Hepatic stellate cell (primary cell): ENCODE results near the gene DHTKD1.
"Not testable (repeated sequence)": the region's sequence is repeated elsewhere in the genome, so short reads cannot be mapped to it uniquely, and the experiment has no call there.

Experiments
- DNase-seq: peaks from one replicate; pipeline ENCODE4 v3.0.0; 2011; ENCODE audit warnings: low spot score

DHTKD1 gene

GRCh38 chr10:12140038-12140437, 71.3 kb downstream of the DHTKD1 start:
- DNase-seq: no peak

DNA sequence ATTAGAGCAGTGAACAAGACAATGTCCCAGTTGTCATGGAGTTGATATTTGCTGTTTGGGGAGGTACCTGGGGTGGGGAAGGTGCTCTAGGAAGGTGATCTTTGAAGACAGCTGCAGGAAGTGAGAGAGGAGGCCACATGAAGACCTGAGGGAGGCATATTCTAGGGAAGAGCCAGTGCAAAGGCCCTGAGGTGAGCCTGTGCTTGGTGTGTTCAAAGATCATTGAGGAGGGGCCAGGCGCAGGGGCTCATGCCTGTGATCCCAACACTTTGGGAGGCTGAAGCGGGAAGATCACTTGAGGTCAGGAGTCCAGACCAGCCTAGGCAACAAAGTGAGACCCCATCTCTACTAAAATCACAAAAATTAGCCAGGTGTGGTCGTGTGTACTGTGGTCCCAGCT, 75.8 kb downstream of the DHTKD1 start:
- no peak for DNase-seq

GRCh38 chr10:12150163-12150562, 81.4 kb downstream of the DHTKD1 start:
- DNase-seq: no peak

GRCh38 chr10:12154516-12154915, 85.8 kb downstream of the DHTKD1 start:
- DNase-seq: no peak

- no peak for DNase-seq
These were observed 87.8 kb downstream of the DHTKD1 start for GRCh38 chr10:12156367-12157123.

DNA sequence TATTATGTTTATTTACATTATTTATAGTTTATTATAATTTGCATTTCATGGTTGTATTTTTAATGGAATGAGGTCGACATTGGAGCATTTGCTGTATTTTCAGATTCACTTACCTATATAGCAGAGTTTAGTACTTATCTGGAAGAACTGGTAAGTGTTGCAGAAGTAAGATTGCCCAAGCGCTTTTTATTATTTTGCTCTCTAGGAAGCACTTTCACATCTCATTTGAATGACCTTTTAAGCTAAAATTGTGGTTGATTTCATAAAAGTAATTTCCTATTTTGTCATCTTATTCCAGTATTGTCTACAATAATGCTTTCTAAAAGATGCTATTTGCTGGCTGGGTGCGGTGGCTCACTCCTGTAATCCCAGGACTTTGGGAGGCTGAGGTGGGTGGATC, 89.4 kb downstream of the DHTKD1 start:
- DNase-seq: no peak

DNA sequence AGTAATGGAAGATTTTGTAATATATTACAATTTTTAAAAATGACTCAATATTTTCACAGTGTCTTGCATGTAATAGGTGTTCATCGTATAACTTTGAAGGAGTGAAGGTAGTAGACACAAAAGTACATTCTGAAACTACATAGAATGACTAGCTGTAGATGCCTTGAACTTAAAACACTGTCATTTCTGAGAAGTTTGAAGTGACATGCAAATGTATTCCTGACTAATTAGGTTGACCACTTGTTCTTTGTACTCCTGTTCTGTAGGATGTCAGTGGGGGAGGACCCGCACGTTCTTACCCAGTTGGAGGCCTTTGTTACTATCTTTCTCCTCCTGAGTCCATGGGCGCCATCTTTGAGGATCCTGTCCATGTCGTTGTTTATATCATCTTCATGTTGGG, 91.9 kb downstream of the DHTKD1 start:
- DNase-seq: no peak

GRCh38 chr10:12162927-12163326, 94.2 kb downstream of the DHTKD1 start:
- DNase-seq: no peak

DNA sequence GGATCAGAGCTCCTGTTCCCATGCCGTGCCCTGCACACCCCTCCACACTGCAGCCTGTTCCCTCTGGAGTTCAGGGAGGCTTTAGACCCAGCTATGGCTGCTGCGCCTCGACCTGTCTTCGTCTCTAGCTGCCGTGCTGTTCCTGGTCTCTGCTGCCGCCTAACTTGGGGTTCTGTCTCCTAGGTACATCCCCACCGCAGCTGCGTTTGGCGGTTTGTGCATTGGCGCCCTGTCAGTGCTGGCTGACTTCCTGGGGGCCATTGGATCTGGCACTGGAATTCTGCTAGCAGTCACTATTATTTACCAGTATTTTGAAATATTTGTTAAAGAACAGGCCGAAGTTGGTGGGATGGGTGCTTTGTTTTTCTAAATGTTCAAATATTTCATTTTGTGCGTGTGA, 95.3 kb downstream of the DHTKD1 start:
- no peak for DNase-seq

- no peak for DNase-seq
These were observed 96.3 kb downstream of the DHTKD1 start for GRCh38 chr10:12165036-12165435.

DNA sequence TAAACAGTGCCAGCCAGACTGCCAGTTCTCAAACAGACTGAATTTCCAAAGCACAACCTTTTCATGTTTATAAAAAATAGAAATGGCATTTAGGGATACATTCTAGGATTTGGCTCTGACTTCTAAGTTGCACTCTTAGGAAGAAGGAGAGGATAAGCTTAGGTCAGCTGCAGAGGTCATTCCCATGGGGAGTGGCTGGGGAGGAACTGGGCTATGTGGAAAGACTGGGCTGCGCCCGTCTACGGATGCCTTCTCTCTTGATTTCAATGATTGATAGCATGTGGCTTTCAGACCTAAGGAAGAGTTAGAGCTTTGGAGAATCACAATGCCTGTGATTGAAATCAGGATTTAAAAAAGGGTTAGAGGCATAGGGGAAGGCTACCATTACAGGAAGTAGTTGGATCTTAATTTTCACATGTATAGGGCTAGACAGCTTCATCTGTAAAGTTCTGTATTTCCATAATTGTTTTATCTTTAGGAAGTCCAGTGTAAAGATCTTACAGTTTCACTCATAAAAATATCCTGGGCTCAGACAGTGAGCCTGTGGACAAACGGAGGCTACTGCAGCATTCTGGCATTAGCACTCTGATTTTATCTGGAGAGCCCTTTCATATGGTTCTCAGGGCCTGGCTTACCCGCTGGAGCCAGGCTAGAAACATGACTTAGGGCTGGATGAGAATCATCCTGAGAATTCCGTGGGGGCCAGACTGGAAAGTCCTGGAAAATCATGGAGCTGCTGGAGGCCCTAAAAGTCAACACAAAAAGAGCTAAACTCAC, 97.4 kb downstream of the DHTKD1 start:
- no peak for DNase-seq

DNA sequence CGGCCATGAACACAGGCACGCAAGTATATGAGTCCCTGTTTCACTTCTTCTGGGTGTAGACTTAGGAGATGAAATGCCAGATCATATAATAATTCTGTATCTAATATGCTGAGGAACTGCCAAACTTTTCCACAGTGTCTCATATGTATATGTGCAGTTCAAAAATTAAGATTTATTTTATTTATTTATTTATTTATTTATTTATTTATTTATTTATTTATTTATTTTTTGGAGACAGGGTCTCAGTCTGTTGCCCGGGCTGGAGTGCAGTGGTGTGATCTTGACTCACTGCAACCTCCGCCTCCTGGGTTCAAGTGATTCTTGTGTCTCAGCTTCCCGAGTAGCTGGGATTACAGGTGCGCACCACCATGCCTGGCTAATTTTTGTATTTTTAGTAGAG, 102.8 kb downstream of the DHTKD1 start:
- not testable (repeated sequence) for DNase-seq
